Measurements from ENCODE around the gene PINK1. TPM values are rescaled to one million over a fixed set of nuclear protein-coding genes. Genes with fewer than 3 reads are reported as not detected.
A peak's percentile ranks its signal among the peaks of the same experiment; 100 is the strongest.

The PINK1 gene
- total RNA-seq, 1 experiment from 2014 or later, result 129 TPM

DNA sequence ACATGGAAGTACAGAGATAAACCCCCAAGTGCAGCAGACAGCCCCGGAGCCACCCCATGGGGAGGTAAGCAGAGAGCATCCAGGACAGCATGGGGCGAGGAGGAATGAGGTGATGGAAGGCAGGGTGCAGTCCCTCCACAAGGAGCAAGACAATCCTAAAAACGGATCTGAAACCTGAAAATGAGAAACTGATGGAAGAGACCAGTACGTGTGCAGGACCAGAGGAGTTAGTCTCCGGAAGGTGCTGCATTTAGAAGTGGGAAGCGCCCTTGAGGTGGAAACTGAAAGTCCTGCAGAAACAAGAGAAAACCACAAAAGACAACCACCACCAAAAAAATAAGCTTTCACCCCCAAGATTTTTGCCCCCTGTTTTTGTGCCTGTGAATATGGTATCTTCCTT lies 45.3 kb downstream of the PINK1 start:
- H3F3A ChIP-seq (ENCODE audit: low read length, unreplicated experiment), result no peaks in the 10 kb centered on the region
- H3K9me3 ChIP-seq (ENCODE audit: low read length), result no peaks in the 10 kb centered on the region
- no peaks in the 10 kb centered on the region for H3K4me1 ChIP-seq (ENCODE audit: insufficient read depth, low read length)
- H3K9ac ChIP-seq (ENCODE audit: low read length), result no peak overlapping the region
- BruUV-seq (replicated peaks), result no TSS peak
- no peak overlapping the region for H2AFZ ChIP-seq (ENCODE audit: low read length)
- ChIA-PET CTCF (interaction anchor here (0.7 kb wide), 2 partner anchors 17 to 860 kb away, joined by 6 to 11 read pairs; partner anchors contain the start of gene DDOST), POLR2A (ENCODE audit: unreplicated experiment) (no interaction called here)
- H3K36me3 ChIP-seq (ENCODE audit: low read depth, low read length), result no peaks in the 10 kb centered on the region
- no peaks in the 10 kb centered on the region for H3K79me2 ChIP-seq (ENCODE audit: low read length)
- DNase-seq (no peak), ATAC-seq (no peak)
- TF ChIP-seq, protein P1, sequence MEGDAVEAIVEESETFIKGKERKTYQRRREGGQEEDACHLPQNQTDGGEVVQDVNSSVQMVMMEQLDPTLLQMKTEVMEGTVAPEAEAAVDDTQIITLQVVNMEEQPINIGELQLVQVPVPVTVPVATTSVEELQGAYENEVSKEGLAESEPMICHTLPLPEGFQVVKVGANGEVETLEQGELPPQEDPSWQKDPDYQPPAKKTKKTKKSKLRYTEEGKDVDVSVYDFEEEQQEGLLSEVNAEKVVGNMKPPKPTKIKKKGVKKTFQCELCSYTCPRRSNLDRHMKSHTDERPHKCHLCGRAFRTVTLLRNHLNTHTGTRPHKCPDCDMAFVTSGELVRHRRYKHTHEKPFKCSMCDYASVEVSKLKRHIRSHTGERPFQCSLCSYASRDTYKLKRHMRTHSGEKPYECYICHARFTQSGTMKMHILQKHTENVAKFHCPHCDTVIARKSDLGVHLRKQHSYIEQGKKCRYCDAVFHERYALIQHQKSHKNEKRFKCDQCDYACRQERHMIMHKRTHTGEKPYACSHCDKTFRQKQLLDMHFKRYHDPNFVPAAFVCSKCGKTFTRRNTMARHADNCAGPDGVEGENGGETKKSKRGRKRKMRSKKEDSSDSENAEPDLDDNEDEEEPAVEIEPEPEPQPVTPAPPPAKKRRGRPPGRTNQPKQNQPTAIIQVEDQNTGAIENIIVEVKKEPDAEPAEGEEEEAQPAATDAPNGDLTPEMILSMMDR (conservative IDR thresholded peaks at IDR 0.05; ENCODE audit: low read depth, low read length), result no peak
- no peak for TF ChIP-seq EZH2phosphoT487 (IDR thresholded peaks at IDR 0.05; ENCODE audit: borderline replicate concordance, low read length)
- TF ChIP-seq EZH2 (IDR thresholded peaks at IDR 0.05; ENCODE audit: low read length, unreplicated experiment), result no peak
- H3K9me2 ChIP-seq (replicated peaks; ENCODE audit: low read length), result no peaks in the 10 kb centered on the region
- intact Hi-C loops (cut with micrococcal nuclease), result no loop called here
- H3K4me2 ChIP-seq (ENCODE audit: low read length), result no peak overlapping the region
- no peaks in the 10 kb centered on the region for H3K27me3 ChIP-seq (ENCODE audit: low read length)
- no peak overlapping the region for H3K4me3 ChIP-seq (ENCODE audit: low read length)
- no peak overlapping the region for H3K27ac ChIP-seq (ENCODE audit: low read length)
- H4K20me1 ChIP-seq (ENCODE audit: low read length), result no peaks in the 10 kb centered on the region

DNA sequence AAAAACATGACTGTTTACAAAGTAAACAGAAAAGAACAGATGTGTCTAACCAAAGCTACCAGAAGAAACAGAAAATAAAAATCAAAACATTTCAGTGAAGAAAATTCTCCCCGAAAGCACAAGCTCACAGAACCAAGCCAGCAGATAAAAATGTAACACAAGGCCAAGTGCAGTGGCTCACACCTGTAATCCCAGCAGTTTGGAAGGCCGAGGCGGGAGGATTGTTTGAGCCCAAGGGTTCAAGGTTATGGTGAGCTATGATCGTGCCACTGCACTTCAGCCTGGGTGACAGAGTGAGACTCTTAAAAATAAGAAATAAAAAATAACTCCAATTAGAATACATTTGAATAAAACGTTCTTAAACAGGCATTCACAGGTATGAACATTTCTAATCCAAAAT lies 47.0 kb downstream of the PINK1 start:
- Histone ChIP-seq H3K27me3 (ENCODE audit: low read length) (no peaks in the 10 kb centered on the region), H3K4me1 (ENCODE audit: insufficient read depth, low read length) (no peaks in the 10 kb centered on the region), H3K4me2 (ENCODE audit: low read length) (no peak overlapping the region), H3K79me2 (ENCODE audit: low read length) (no peaks in the 10 kb centered on the region), H2AFZ (ENCODE audit: low read length) (0 out of 2 replicates have a peak overlapping the region, but pooled peaks have one; percentile 12), H3K9me2 (replicated peaks; ENCODE audit: low read length) (no peaks in the 10 kb centered on the region), H3F3A (ENCODE audit: low read length, unreplicated experiment) (no peaks in the 10 kb centered on the region), H3K9me3 (ENCODE audit: low read length) (no peaks in the 10 kb centered on the region), H3K9ac (ENCODE audit: low read length) (no peak overlapping the region), H3K27ac (ENCODE audit: low read length) (no peak overlapping the region), H3K4me3 (ENCODE audit: low read length) (no peak overlapping the region), H3K36me3 (ENCODE audit: low read depth, low read length) (no peaks in the 10 kb centered on the region), H4K20me1 (ENCODE audit: low read length) (no peaks in the 10 kb centered on the region)
- TF ChIP-seq EZH2phosphoT487 (IDR thresholded peaks at IDR 0.05; ENCODE audit: borderline replicate concordance, low read length), result no peak
- TF ChIP-seq, protein P1 (conservative IDR thresholded peaks at IDR 0.05; ENCODE audit: low read depth, low read length), result no peak
- no peak for TF ChIP-seq EZH2 (IDR thresholded peaks at IDR 0.05; ENCODE audit: low read length, unreplicated experiment)
- ATAC-seq (no peak), DNase-seq (no peak)
- CTCF ChIA-PET, result no interaction called here
- POLR2A ChIA-PET (ENCODE audit: unreplicated experiment), result no interaction called here
- intact Hi-C loops (cut with micrococcal nuclease), result no loop called here
- BruUV-seq (replicated peaks), result no TSS peak

DNA sequence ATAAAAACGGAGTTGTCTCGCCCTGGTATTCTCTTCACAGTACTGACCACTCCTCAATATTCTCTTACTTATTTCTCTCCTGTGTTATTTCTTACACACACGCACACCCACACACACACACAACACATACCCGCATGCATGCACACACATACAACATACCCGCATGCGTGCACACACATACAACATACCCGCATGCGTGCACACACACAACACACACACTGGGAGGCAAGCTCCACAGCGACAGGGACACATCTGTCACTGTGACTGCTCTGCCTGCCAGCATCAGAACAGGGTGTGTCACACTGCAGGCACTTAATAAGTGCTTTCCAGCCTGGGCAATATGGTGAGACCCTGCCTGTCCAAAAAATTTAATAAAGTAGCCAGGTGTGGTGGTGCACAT lies 48.7 kb downstream of the PINK1 start:
- no peak for TF ChIP-seq EZH2 (IDR thresholded peaks at IDR 0.05; ENCODE audit: low read length, unreplicated experiment)
- TF ChIP-seq, protein P1 (conservative IDR thresholded peaks at IDR 0.05; ENCODE audit: low read depth, low read length), result no peak
- ChIA-PET POLR2A (ENCODE audit: unreplicated experiment) (no interaction called here), CTCF (no interaction called here)
- no peak overlapping the region for H3K9ac ChIP-seq (ENCODE audit: low read length)
- BruUV-seq (replicated peaks), result no TSS peak
- H3K9me2 ChIP-seq (replicated peaks; ENCODE audit: low read length), result no peaks in the 10 kb centered on the region
- H3K27me3 ChIP-seq (ENCODE audit: low read length), result no peaks in the 10 kb centered on the region
- no peaks in the 10 kb centered on the region for H4K20me1 ChIP-seq (ENCODE audit: low read length)
- no peaks in the 10 kb centered on the region for H3K4me1 ChIP-seq (ENCODE audit: insufficient read depth, low read length)
- no peaks in the 10 kb centered on the region for H3K79me2 ChIP-seq (ENCODE audit: low read length)
- no peaks in the 10 kb centered on the region for H3K9me3 ChIP-seq (ENCODE audit: low read length)
- no peaks in the 10 kb centered on the region for H3F3A ChIP-seq (ENCODE audit: low read length, unreplicated experiment)
- H3K4me2 ChIP-seq (ENCODE audit: low read length), result no peak overlapping the region
- H2AFZ ChIP-seq (ENCODE audit: low read length), result no peak overlapping the region
- H3K36me3 ChIP-seq (ENCODE audit: low read depth, low read length), result no peaks in the 10 kb centered on the region
- ATAC-seq (no peak), DNase-seq (no peak)
- no peak overlapping the region for H3K4me3 ChIP-seq (ENCODE audit: low read length)
- intact Hi-C loops (cut with micrococcal nuclease), result no loop called here
- no peak overlapping the region for H3K27ac ChIP-seq (ENCODE audit: low read length)
